OCI-LY7 (cell line): ENCODE measurements around the gene MLLT10.

Experiments
- CTCF ChIP-seq: fragments of 200-600 bp; sonication (generic); conservative IDR thresholded peaks from 2 replicates; pipeline ENCODE4 v1.5.1; 2014; ENCODE audit warnings: mild to moderate bottlenecking, antibody characterized with exemption, low read length, moderate library complexity, mixed read lengths
- EZH2phosphoT487 ChIP-seq: fragments of 200-600 bp; sonication (generic); IDR thresholded peaks from 2 replicates; pipeline ENCODE4 v1.6.1; 2018; ENCODE audit warnings: low read depth, borderline replicate concordance, mild to moderate bottlenecking, mixed run types, antibody characterized with exemption, low read length, moderate library complexity, mixed read lengths

- TF ChIP-seq CTCF (no peak), EZH2phosphoT487 (no peak)
Observed at GRCh38 chr10:21607907-21608306, 73.9 kb downstream of the MLLT10 start.
